DMS53 treated with DMSO at 0.1 percent for 48 hours (cell line): Measurements from ENCODE around the gene KRT15.

Source experiments
- DNase-seq: peaks from one replicate; lab custom pipeline; 2025; ENCODE audit not compliant: unreplicated experiment; lab: John Stamatoyannopoulos, UW

Gene KRT15

GRCh38 chr17:41483991-41484826 lies 34.5 kb downstream of the KRT15 start:
- no peak for DNase-seq

GRCh38 chr17:41483531-41483930 lies 35.2 kb downstream of the KRT15 start:
- no peak for DNase-seq

- DNase-seq, result no peak
These were observed 37.7 kb downstream of the KRT15 start, which contains the start of gene KRT35 for GRCh38 chr17:41481036-41481435. KRT35 (minus strand) TSS chr17:41481151; CDS start chr17:41481097, 54 bp downstream.

- DNase-seq, result no peak
These were observed 38.1 kb downstream of the KRT15 start for GRCh38 chr17:41480581-41480980.

GRCh38 chr17:41480136-41480535 lies 38.6 kb downstream of the KRT15 start:
- no peak for DNase-seq

- DNase-seq, result no peak
These were observed 40.5 kb downstream of the KRT15 start for GRCh38 chr17:41478237-41478636.

GRCh38 chr17:41476866-41477815 lies 41.5 kb downstream of the KRT15 start:
- no peak for DNase-seq

- DNase-seq, result no peak
These were observed 43.3 kb downstream of the KRT15 start for GRCh38 chr17:41475421-41475820.

GRCh38 chr17:41474863-41475262 lies 43.8 kb downstream of the KRT15 start:
- no peak for DNase-seq

- no peak for DNase-seq
These were observed 50.3 kb downstream of the KRT15 start for GRCh38 chr17:41468346-41468745.

GRCh38 chr17:41467561-41467960 lies 51.1 kb downstream of the KRT15 start:
- DNase-seq, result no peak

GRCh38 chr17:41466988-41467387 lies 51.7 kb downstream of the KRT15 start, which contains the start of gene KRT32:
KRT32 (minus strand) TSS chr17:41467386; CDS start chr17:41467325, 61 bp downstream.
- no peak for DNase-seq

- DNase-seq, result no peak
These were observed 54.0 kb downstream of the KRT15 start for GRCh38 chr17:41464682-41465081.

GRCh38 chr17:41464173-41464572 lies 54.5 kb downstream of the KRT15 start:
- DNase-seq, result no peak

- DNase-seq, result no peak
These were observed 54.9 kb downstream of the KRT15 start for GRCh38 chr17:41463746-41464145.
